GM21360 (cell line): ENCODE measurements around the gene CYRIA.
A peak's percentile ranks its signal among the peaks of the same experiment; 100 is the strongest.

ENCODE experiments used
- ATAC-seq: cut with Tn5 transposase; IDR thresholded peaks from one replicate; pipeline ENCODE4 v1.9.1; 2021; ENCODE audit warnings: mild to moderate bottlenecking, moderate library complexity; ENCODE audit not compliant: unreplicated experiment

CYRIA gene

GRCh38 chr2:16633621-16634430 is 31.8 kb downstream of the CYRIA start:
- no peak for ATAC-seq

- ATAC-seq, result no peak
These were observed 33.0 kb downstream of the CYRIA start for GRCh38 chr2:16632598-16632997.

GRCh38 chr2:16630463-16630862 is 35.2 kb downstream of the CYRIA start:
- ATAC-seq, result peak; percentile 50

GRCh38 chr2:16629770-16630169 is 35.9 kb downstream of the CYRIA start:
- no peak for ATAC-seq

- no peak for ATAC-seq
These were observed 36.6 kb downstream of the CYRIA start for GRCh38 chr2:16629044-16629443.

- no peak for ATAC-seq
These were observed 37.3 kb downstream of the CYRIA start for GRCh38 chr2:16628314-16628713.

- no peak for ATAC-seq
These were observed 38.5 kb downstream of the CYRIA start for GRCh38 chr2:16626997-16627605.

- no peak for ATAC-seq
These were observed 39.1 kb downstream of the CYRIA start for GRCh38 chr2:16626497-16626896.

- peak; percentile 72 for ATAC-seq
These were observed 39.9 kb downstream of the CYRIA start for GRCh38 chr2:16625759-16626158.

- ATAC-seq, result no peak
These were observed 40.4 kb downstream of the CYRIA start for GRCh38 chr2:16625201-16625729.

- no peak for ATAC-seq
These were observed 41.2 kb downstream of the CYRIA start for GRCh38 chr2:16624436-16624780.

- no peak for ATAC-seq
These were observed 41.8 kb downstream of the CYRIA start for GRCh38 chr2:16623564-16624435.

GRCh38 chr2:16623031-16623430 is 42.6 kb downstream of the CYRIA start:
- no peak for ATAC-seq

- no peak for ATAC-seq
These were observed 43.1 kb downstream of the CYRIA start for GRCh38 chr2:16622399-16622968.

- no peak for ATAC-seq
These were observed 44.3 kb downstream of the CYRIA start for GRCh38 chr2:16621316-16621715.

GRCh38 chr2:16620590-16620989 is 45.0 kb downstream of the CYRIA start:
- no peak for ATAC-seq

- no peak for ATAC-seq
These were observed 45.9 kb downstream of the CYRIA start for GRCh38 chr2:16619576-16620245.

- ATAC-seq, result no peak
These were observed 48.1 kb downstream of the CYRIA start for GRCh38 chr2:16617282-16618266.
